NCI-H1930 (cell line): ENCODE measurements around the gene CRMP1.

ENCODE experiments used
- DNase-seq, 2 experiments: peaks; one replicate each; lab custom pipeline; 2025; lab: John Stamatoyannopoulos, UW

Gene CRMP1

DNA sequence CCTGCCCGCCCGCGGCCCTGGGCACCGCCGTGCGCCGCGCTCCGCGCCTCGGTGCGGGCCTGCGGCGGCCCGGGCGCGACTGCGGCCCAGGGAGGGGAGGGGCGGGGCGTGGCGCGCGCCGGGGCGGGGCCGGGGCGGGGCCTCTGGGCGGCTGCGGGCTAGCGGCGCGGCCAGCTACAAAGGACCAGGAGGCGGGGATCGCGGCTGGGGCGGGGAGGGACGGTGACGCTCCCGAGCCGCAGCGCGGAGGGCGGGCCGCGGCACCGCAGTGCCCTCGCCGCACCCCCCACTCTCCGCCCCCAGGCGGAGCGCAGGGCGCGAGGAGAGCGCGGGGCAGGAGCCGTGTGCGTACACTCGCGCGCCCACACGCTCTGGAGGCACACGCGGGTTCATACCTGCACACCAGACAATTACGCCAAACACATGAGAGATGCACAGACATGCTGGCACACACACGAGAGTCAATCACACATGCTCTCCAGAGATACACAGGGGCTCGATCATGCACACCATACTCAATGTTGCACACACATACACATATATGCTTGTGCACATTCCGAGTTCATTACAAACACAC is at the start of gene CRMP1:
TSS of gene CRMP1 (minus strand) at position 83 of the 577 bp plus-strand sequence. CDS start 117 bp downstream, outside the sequence.
- peak; percentile 66 to 82 for DNase-seq

DNA sequence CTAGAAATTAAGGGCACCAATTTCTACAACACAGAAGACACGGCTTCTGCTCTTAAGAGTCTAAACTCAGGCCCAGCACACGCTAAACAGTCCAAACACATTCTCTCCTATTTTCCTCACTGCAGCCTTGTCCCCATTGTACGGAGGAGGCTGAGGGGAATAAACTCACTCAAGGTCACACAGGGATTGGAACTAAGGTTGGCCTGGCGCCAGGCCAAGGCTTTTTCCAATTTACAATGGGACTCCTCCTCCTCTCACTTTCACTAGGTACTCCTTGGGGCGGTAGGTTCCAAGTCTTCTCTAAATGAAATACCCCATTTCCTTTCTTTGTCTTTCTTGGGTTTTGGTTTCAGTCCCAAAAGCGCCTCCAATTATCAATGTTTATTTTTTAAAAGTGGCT is 48.7 kb upstream of the CRMP1 start:
- DNase-seq: no peak

- DNase-seq: no peak
Measured at GRCh38 chr4:5940470-5941203, 47.8 kb upstream of the CRMP1 start.

- no peak for DNase-seq
Measured at GRCh38 chr4:5933996-5934831, 41.3 kb upstream of the CRMP1 start.

DNA sequence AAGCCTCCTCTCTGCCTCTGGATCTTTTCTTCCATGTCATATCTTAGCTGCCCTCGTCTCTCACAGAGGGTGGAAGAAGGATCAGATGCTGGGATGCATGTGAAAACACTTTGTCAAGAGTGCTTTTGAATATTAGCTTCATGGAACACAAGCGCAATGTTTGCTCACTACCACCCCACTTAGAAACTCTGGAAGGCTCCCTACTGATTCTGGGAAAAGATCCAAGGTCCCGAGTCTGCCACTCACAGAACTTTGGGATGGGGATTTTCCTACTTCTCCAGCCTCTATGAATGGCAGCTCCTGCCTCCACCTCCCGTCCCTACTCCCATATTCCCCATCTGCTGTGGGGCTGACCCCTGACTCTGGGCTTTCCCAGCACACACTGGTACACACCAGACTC is 40.2 kb upstream of the CRMP1 start:
- DNase-seq: no peak

DNA sequence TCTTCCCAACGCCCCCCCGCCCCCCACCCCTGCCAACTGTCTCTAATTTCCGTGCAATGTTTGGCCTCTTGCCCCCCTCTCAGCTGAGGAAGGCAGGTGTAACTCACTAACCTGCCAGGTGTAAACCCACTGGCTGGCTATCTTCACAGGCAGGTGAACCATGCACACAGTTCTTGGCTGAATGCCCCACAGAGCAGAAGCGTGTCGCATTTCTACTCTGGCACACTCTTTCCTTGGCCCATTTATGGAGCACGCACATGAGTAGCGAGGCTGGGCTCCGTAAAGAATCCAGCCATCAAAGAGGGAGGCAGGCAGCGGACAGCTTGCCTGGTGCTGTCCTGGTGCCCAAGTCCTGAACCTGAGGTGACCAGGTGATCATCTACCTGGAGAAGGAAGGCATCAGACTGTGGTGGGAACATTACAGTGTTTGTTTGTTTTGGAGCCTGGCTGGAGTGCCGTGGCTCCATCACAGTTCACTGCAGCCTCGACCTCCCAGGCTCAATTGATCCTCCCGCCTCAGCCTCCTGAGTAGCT is 39.2 kb upstream of the CRMP1 start:
- no peak for DNase-seq

DNA sequence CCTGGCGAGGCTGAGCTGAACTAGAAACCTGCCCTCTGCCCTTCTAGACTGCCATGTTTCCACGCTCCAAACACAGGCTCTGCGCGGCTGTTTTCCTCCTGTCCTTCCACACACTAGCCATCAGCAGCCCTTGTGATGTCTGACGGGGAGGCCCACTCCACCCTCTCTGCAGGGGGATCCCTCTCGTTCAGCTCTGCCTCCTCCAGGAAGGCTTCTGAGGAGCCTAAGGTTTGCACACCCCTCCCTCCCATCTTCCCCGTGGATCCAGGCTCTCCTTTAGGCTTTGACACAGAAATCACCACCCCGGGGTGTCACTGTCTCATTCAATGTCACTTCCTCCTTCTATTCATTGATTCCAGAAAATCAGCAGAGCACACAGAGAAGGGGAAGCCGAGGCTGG is 38.6 kb upstream of the CRMP1 start:
- no peak for DNase-seq

DNA sequence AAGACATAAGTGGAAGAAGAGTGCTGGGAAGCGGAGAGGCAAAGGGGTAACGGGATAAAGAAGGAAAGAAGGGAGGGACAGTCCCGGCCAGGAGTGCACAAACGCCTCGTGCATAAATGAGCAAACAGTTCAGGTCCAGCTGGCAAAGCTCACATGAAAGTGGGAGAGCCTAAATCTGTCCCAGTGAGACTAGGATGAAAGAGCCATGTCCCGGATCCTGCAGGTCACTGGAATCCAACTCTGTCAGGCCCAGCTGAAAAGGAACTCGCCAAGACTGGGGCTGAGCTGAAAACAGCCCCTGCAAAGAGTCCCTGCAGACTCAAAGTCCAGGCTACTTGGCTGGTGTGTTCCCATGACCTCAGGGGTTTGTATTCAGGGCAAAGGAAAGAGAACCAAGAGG is 38.0 kb upstream of the CRMP1 start:
- DNase-seq: no peak

DNA sequence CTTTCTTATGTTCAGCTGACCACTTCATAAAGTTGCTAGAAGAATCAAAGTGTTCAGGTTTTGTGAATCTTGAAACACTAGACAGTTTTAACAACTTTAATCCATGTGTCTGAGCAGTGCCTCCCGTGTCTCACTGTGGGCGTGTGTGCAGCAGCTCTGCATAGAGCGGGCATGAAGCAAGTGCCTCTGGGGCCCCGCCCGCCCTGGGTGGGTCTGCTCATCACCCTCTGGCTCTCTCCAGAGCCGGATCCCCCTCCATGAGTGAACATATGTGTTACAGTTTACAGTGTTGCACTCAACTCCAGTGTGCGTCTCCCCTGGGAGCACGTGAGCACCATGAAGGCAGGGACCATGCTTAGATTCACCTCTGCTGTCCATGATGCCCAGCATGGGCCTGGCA is 37.6 kb upstream of the CRMP1 start:
- no peak for DNase-seq

DNA sequence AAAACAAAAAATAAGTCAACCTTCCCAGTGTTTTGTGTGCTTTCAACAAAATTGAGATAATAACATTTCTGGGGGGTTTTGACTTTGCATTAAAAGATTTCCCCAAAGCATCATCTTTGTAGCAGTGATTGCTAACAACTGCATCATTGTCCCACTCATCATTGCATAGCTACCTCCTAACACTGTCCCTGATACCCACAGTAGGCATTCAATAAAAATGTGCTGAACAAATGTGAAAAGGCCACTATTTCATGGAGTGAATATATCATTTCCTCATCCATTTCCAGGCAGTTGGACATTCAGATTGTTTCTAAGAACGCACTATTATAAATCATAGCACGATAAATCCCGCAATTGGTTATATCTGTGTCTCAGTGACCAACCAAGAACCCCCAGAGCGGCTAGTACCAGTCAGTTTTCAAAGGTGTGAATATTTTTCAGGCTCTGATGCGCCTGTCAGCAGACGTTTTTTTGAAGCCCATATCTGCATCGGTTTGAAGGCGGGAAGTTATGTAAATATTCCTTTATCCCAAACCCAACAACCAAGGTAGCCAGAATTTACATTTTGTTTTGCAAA is 36.0 kb upstream of the CRMP1 start:
- DNase-seq: no peak

GRCh38 chr4:5928274-5928673 is 35.4 kb upstream of the CRMP1 start:
- no peak for DNase-seq

DNA sequence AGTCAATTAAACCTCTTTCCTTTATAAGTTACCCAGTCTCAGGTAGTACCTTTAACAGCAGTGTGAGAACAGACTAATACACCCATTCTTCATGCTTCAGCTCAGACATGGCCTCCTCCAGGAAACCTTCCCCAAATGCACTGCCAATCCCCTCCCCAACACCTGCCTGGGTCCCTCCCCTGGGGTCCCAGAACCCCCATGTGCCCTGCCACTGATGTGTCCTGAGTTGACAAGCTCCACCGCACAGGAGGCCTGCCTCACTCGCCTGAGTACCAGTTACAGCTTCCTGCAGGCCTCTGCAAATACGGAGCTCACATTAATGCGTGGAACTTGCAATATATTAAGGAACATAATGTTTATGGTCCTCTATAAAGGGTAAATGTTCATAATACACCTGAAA is 34.9 kb upstream of the CRMP1 start:
- no peak for DNase-seq

- no peak for DNase-seq
Measured at GRCh38 chr4:5927116-5927515, 34.2 kb upstream of the CRMP1 start.

- no peak for DNase-seq
Measured at GRCh38 chr4:5926598-5926997, 33.7 kb upstream of the CRMP1 start.

DNA sequence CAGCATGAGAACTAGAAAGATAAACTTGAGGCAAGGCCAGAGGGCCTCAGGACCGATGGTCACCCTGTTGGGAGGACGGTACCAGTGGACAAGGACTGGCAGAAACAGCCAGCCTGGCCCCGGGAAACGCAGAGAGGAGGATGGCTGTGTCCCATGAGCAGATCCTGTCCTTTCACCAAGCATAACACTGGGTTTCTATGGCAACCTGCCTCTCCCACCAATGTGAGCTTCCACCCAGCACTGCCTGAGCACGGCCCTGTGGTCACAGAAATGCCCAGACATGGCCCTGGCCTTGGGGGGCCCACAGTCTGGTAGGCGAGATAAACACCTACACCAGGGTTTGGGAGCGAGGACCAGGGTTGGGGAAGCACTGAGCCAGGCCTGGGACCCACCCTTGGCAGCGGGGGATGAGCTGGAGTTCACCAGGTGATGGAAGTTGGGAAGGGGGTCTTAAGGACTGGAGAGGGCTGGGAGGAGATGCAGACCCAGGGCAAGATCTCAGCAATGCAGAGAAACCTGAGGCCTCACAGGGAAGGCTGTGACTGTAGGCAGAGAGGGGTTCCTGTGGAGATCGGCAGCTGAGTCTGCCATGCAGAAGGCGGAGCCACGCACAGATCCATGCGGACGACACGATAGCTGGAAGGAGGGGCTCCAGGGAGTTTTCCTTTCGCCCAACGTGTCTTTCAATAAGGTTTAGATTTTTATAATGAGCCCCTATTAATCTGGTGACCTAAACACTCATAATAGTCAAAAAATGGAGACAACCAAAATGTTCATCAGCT is 32.7 kb upstream of the CRMP1 start:
- no peak for DNase-seq

DNA sequence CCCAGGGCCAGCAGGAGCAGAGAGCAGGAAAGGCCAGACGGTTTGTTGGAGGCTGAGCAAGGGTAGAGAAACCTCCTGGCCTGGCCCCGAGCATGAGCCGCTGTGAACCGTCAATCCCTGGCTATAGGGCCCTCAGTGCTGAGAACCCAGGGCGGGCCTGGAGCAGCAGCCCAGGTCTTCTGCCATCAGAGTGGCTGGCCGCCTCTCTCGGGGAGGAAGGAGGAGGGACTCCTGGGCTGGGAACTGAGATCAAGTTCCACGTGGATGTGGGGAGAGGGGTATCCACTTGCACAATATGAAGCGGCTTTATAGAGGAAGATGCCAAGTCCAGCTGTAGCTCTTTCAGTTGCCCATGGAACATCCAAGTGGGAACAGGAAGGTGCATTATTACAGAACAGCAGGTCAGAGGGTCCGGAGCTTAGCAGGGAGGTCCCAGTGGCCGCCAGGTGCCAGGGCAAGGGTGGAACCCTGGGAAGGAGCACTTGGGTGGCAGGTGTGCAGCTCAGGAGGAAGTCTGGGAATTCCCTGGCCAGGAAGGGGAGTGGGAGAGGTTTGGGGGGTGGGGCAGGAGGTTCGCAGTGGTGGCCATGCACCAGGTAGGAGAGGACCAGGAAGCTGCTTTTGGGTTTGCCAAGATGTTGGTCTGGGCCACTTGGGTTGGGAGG is 31.7 kb upstream of the CRMP1 start:
- no peak for DNase-seq

GRCh38 chr4:5923376-5923775 is 30.5 kb upstream of the CRMP1 start:
- no peak for DNase-seq

DNA sequence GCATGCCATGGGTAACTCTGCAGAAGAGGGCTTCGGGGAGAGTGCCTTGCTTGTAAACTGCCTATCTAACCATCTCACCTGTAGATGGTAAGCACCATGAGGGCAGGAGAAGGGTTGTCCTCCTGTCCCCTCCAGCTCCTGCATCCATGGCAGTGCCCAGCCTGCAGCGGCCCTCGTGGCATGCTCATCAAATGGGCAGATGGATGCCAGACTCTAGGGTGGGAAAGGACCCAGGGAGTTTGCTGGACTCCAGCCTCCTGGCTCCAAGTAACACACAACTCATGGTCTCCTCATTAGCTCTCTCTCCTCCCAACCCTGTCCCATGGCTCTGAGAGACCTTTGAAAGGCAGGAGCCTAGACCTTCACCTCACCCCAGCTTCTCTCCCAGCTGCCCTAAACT is 29.7 kb upstream of the CRMP1 start:
- DNase-seq: no peak

DNA sequence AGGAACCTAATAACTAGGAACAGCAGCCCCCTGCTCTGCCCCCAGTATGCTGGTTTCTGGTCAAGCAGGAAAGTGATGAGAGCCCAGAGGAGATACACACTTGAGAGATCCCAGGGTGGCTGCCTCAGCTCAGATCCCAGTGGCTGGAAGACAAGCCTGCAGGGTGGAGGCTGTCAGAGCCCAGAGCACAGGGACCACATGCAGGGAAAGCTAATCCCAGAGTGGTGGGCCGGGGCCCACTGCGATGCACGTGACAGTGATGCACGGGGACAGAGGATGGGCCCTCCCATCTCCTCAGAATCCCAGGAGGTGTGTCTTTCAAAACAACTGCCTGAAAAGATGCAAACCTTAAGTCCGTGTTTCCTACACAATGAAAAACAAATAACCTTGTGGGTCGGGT is 29.1 kb upstream of the CRMP1 start:
- DNase-seq: no peak

DNA sequence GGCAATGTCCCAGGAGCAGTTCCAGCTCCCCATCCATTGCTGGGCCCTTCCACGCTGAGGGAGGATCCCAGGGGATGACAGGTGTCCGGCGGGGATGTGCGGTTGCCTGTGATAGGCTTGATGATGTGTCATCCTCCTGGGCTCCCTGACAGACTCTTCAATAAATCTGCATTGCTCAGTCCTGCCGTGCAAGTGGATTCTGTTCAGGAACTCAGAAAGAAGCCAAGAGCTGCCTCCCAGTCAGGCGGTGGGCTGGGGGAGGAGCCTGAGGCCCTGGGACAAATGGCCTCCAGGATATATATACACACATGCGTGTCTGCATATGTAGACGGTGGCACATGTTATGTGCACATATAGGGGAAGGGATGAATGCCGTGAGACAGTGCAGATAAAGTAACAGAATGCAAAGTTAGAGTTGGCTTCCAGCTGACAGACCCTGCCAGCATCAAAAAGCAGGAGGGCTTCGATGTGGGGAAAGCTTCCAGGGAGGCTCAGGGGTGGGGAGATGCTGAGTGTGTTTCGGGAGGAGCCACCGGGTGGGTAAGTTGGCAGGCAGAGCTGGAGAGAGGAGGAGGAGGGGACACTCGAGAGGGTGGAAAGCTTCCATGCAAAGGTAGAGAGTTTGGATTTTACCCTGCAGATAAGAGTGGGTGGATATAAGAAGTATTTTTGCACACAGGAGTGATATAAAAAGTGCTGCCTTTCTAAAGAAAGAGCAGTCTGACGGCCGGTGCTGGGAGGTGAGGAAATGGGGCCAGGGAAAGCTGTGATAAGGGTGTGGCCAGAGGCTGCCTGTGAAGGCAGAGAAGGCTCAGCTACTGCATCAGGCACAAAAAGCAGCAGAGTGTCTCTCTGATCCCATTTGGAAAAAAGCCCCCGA is 28.5 kb upstream of the CRMP1 start:
- no peak for DNase-seq
